Fibroblast of mammary gland (primary cell): Measurements from ENCODE around the gene FANCD2.
"Not testable (repeated sequence)": the region's sequence is repeated elsewhere in the genome, so short reads cannot be mapped to it uniquely, and the experiment has no call there.

Experiments
- DNase-seq: peaks from one replicate; pipeline ENCODE4 v3.0.0-alpha.2; 2010; ENCODE audit warnings: low read depth
- H3K4me3 ChIP-seq: 2 replicates; pipeline ENCODE4 v1.5.1; 2011; ENCODE audit warnings: low read depth, mild to moderate bottlenecking, low read length, moderate library complexity; ENCODE audit not compliant: control insufficient read depth
- TF ChIP-seq, protein P1 (sequence below): conservative IDR thresholded peaks from 2 replicates; pipeline ENCODE4 v1.5.1; 2011; ENCODE audit warnings: low read depth, low read length, inconsistent platforms; ENCODE audit not compliant: control insufficient read depth, insufficient read depth

FANCD2 gene

DNA sequence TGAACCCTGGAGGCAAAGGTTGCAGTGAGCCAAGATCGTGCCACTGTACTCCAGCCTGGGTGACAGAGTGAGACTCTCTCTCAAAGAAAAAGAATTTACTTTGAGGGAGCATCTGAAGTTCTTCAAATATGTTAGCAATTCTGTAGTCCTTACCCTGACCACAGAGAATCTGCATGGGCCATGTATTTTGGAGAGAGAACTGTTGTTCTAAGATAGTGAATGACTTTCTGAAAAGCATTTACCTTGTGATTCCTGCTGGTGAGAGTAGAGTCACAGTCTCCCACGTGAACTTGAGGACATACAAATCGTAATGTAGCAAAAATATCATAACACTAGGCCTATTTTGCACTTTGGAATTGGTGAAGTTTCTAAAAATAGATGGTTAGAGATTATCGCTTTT lies 93.1 kb downstream of the FANCD2 start:
- DNase-seq = no peak
- H3K4me3 ChIP-seq = no peak overlapping the region
- TF ChIP-seq, protein P1, sequence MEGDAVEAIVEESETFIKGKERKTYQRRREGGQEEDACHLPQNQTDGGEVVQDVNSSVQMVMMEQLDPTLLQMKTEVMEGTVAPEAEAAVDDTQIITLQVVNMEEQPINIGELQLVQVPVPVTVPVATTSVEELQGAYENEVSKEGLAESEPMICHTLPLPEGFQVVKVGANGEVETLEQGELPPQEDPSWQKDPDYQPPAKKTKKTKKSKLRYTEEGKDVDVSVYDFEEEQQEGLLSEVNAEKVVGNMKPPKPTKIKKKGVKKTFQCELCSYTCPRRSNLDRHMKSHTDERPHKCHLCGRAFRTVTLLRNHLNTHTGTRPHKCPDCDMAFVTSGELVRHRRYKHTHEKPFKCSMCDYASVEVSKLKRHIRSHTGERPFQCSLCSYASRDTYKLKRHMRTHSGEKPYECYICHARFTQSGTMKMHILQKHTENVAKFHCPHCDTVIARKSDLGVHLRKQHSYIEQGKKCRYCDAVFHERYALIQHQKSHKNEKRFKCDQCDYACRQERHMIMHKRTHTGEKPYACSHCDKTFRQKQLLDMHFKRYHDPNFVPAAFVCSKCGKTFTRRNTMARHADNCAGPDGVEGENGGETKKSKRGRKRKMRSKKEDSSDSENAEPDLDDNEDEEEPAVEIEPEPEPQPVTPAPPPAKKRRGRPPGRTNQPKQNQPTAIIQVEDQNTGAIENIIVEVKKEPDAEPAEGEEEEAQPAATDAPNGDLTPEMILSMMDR = no peak

DNA sequence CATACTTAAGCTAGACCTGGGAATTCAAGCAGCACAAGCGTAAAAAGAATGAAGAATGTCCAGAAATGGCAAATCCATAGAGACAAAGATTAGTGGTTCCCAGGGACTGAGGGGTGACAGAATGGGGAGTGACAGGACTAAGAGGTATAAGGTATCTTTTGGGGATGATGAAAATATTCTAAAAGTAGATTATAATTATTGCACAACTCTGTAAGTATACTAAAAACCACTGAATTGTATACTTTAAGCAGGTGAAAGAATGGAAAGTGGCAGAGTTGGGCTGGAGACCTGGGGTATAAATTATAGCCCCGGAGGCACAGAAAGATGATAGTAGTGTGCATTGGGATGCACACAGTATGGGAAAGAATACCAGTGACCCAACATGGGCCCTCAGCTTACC lies 94.8 kb downstream of the FANCD2 start:
- TF ChIP-seq, protein P1 = no peak
- no peak overlapping the region for H3K4me3 ChIP-seq
- no peak for DNase-seq

GRCh38 chr3:10122724-10123123 lies 96.5 kb downstream of the FANCD2 start:
- peak; percentile 11 for DNase-seq
- H3K4me3 ChIP-seq = no peak overlapping the region
- TF ChIP-seq, protein P1 = no peak

- not testable (repeated sequence) for DNase-seq, H3K4me3 ChIP-seq
These were observed 109.6 kb downstream of the FANCD2 start for GRCh38 chr3:10135872-10136271.

GRCh38 chr3:10136426-10137005 lies 110.3 kb downstream of the FANCD2 start:
- TF ChIP-seq, protein P1 = no peak
- no peak for DNase-seq
- H3K4me3 ChIP-seq = no peak overlapping the region

- no peak for DNase-seq
- TF ChIP-seq, protein P1 = no peak
- H3K4me3 ChIP-seq = no peak overlapping the region
These were observed 110.9 kb downstream of the FANCD2 start for GRCh38 chr3:10137178-10137577.

DNA sequence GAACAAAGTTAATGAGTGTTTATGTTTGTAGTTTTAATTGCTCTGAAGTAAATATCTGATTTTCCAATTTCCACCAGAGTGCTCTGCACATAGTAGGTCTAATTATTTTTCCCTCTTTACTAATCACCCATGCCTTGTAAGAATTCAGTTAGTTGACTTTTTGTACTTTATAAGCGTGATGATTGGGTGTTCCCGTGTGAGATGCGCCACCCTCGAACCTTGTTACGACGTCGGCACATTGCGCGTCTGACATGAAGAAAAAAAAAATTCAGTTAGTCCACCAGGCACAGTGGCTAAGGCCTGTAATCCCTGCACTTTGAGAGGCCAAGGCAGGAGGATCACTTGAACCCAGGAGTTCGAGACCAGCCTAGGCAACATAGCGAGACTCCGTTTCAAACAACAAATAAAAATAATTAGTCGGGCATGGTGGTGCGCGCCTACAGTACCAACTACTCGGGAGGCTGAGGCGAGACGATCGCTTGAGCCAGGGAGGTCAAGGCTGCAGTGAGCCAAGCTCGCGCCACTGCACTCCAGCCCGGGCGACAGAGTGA lies 114.8 kb downstream of the FANCD2 start:
- H3K4me3 ChIP-seq = peak overlapping the region; percentile 72
- TF ChIP-seq, protein P1 = no peak
- DNase-seq = no peak
